ENCODE data around the gene ATF1.
"Not testable (repeated sequence)": the region's sequence is repeated elsewhere in the genome, so short reads cannot be mapped to it uniquely, and the experiment has no call there.

ATF1 gene

GRCh38 chr12:50803230-50803875 is 39.5 kb downstream of the ATF1 start:
- DNase-seq (ENCODE audit: low read depth): no peak

- DNase-seq (ENCODE audit: low read depth): no peak
These were observed 42.3 kb downstream of the ATF1 start for GRCh38 chr12:50806176-50806575.

GRCh38 chr12:50809131-50809530 is 45.2 kb downstream of the ATF1 start:
- DNase-seq (ENCODE audit: low read depth): not testable (repeated sequence)

GRCh38 chr12:50814921-50815320 is 51.0 kb downstream of the ATF1 start:
- not testable (repeated sequence) for DNase-seq (ENCODE audit: low read depth)

- no peak for DNase-seq (ENCODE audit: low read depth)
These were observed 56.3 kb downstream of the ATF1 start for GRCh38 chr12:50820177-50820576.

- DNase-seq (ENCODE audit: low read depth): no peak
These were observed 58.2 kb downstream of the ATF1 start for GRCh38 chr12:50822082-50822481.

GRCh38 chr12:50823724-50824123 is 59.8 kb downstream of the ATF1 start:
- DNase-seq (ENCODE audit: low read depth): not testable (repeated sequence)

GRCh38 chr12:50824914-50825313 is 61.0 kb downstream of the ATF1 start:
- DNase-seq (ENCODE audit: low read depth): no peak

- no peak for DNase-seq (ENCODE audit: low read depth)
These were observed 61.5 kb downstream of the ATF1 start for GRCh38 chr12:50825372-50825838.

- no peak for DNase-seq (ENCODE audit: low read depth)
These were observed 64.2 kb downstream of the ATF1 start for GRCh38 chr12:50828121-50828520.

GRCh38 chr12:50828886-50829285 is 65.0 kb downstream of the ATF1 start:
- DNase-seq (ENCODE audit: low read depth): no peak

- not testable (repeated sequence) for DNase-seq (ENCODE audit: low read depth)
These were observed 69.9 kb downstream of the ATF1 start for GRCh38 chr12:50833801-50834200.

GRCh38 chr12:50839042-50839441 is 75.1 kb downstream of the ATF1 start:
- DNase-seq (ENCODE audit: low read depth): no peak

- no peak for DNase-seq (ENCODE audit: low read depth)
These were observed 77.0 kb downstream of the ATF1 start for GRCh38 chr12:50840809-50841487.

GRCh38 chr12:50841716-50842531 is 78.0 kb downstream of the ATF1 start:
- DNase-seq (ENCODE audit: low read depth): no peak

GRCh38 chr12:50842637-50843493 is 79.0 kb downstream of the ATF1 start, which contains the start of gene TMPRSS12:
Gene TMPRSS12, plus strand, starts transcription at chr12:50842926. Its CDS starts 39 bp downstream, at chr12:50842965.
- no peak for DNase-seq (ENCODE audit: low read depth)

GRCh38 chr12:50845021-50845647 is 81.2 kb downstream of the ATF1 start:
- DNase-seq (ENCODE audit: low read depth): no peak

- no peak for DNase-seq (ENCODE audit: low read depth)
These were observed 85.1 kb downstream of the ATF1 start for GRCh38 chr12:50848963-50849362.

- DNase-seq (ENCODE audit: low read depth): not testable (repeated sequence)
These were observed 91.3 kb downstream of the ATF1 start for GRCh38 chr12:50855218-50855617.

- not testable (repeated sequence) for DNase-seq (ENCODE audit: low read depth)
These were observed 91.8 kb downstream of the ATF1 start for GRCh38 chr12:50855679-50856078.

All from T follicular helper cell (primary cell).